GM18508 (cell line): Measurements from ENCODE around the gene RBM45.

Source experiments
- ATAC-seq: cut with Tn5 transposase; IDR thresholded peaks from one replicate; pipeline ENCODE4 v1.9.1; 2021; ENCODE audit warnings: moderate number of reproducible peaks; ENCODE audit not compliant: insufficient read depth, unreplicated experiment

The RBM45 gene

GRCh38 chr2:178105566-178105965, 6.7 kb upstream of the RBM45 start:
- ATAC-seq: no peak

GRCh38 chr2:178106053-178106452, 6.2 kb upstream of the RBM45 start:
- no peak for ATAC-seq

- no peak for ATAC-seq
Observed at GRCh38 chr2:178108176-178108575, 4.1 kb upstream of the RBM45 start.

- no peak for ATAC-seq
Observed at GRCh38 chr2:178109813-178110212, 2.4 kb upstream of the RBM45 start.

GRCh38 chr2:178110681-178111080, 1.6 kb upstream of the RBM45 start:
- no peak for ATAC-seq

GRCh38 chr2:178111743-178112142, 494 bp upstream of the RBM45 start:
- ATAC-seq: no peak

GRCh38 chr2:178114462-178114861, 2.2 kb downstream of the RBM45 start:
- ATAC-seq: peak; percentile 31

- ATAC-seq: no peak
Observed at GRCh38 chr2:178115271-178115670, 3.0 kb downstream of the RBM45 start.

GRCh38 chr2:178117725-178118124, 5.5 kb downstream of the RBM45 start:
- ATAC-seq: no peak

GRCh38 chr2:178119179-178119922, 7.1 kb downstream of the RBM45 start:
- no peak for ATAC-seq

GRCh38 chr2:178123163-178123562, 10.9 kb downstream of the RBM45 start:
- ATAC-seq: no peak

GRCh38 chr2:178125125-178125524, 12.9 kb downstream of the RBM45 start:
- no peak for ATAC-seq

GRCh38 chr2:178125862-178126261, 13.6 kb downstream of the RBM45 start:
- ATAC-seq: no peak

GRCh38 chr2:178128836-178129630, 16.8 kb downstream of the RBM45 start:
- no peak for ATAC-seq

GRCh38 chr2:178136321-178137025, 24.2 kb downstream of the RBM45 start:
- no peak for ATAC-seq

- no peak for ATAC-seq
Observed at GRCh38 chr2:178142274-178143065, 30.2 kb downstream of the RBM45 start.

- ATAC-seq: no peak
Observed at GRCh38 chr2:178143481-178143880, 31.2 kb downstream of the RBM45 start.

- ATAC-seq: no peak
Observed at GRCh38 chr2:178152033-178152432, 39.8 kb downstream of the RBM45 start.

- ATAC-seq: no peak
Observed at GRCh38 chr2:178152542-178152941, 40.3 kb downstream of the RBM45 start.

GRCh38 chr2:178152977-178153376, 40.7 kb downstream of the RBM45 start:
- ATAC-seq: no peak
